Measurements from ENCODE around the gene PPIF.

The PPIF gene

GRCh38 chr10:79318369-79318768, 28.9 kb upstream of the PPIF start:
- TF ChIP-seq REST (IDR thresholded peaks at IDR 0.05; ENCODE audit: insufficient read depth in 1 of 2, low read depth in 2 of 2, low read length in 2 of 2) (no peak), POLR2AphosphoS5 (IDR thresholded peaks at IDR 0.05; ENCODE audit: low read depth, low read length) (no peak), TAF1 (IDR thresholded peaks at IDR 0.05; ENCODE audit: borderline replicate concordance, insufficient read depth, low read length) (no peak), SIN3A (IDR thresholded peaks at IDR 0.05; ENCODE audit: borderline replicate concordance, insufficient read depth, low read length) (no peak), FOXP2 (optimal IDR thresholded peaks at IDR 0.05; ENCODE audit: borderline replicate concordance, extremely low read depth, extremely low read length, insufficient read depth) (no peak)

GRCh38 chr10:79319115-79319771, 28.0 kb upstream of the PPIF start:
- TF ChIP-seq TAF1 (IDR thresholded peaks at IDR 0.05; ENCODE audit: borderline replicate concordance, insufficient read depth, low read length) (no peak), POLR2AphosphoS5 (IDR thresholded peaks at IDR 0.05; ENCODE audit: low read depth, low read length) (no peak), REST (IDR thresholded peaks at IDR 0.05; ENCODE audit: insufficient read depth in 1 of 2, low read depth in 2 of 2, low read length in 2 of 2) (no peak), SIN3A (IDR thresholded peaks at IDR 0.05; ENCODE audit: borderline replicate concordance, insufficient read depth, low read length) (no peak), FOXP2 (optimal IDR thresholded peaks at IDR 0.05; ENCODE audit: borderline replicate concordance, extremely low read depth, extremely low read length, insufficient read depth) (no peak)

- TF ChIP-seq SIN3A (IDR thresholded peaks at IDR 0.05; ENCODE audit: borderline replicate concordance, insufficient read depth, low read length) (no peak), POLR2AphosphoS5 (IDR thresholded peaks at IDR 0.05; ENCODE audit: low read depth, low read length) (no peak)
These were observed 27.0 kb upstream of the PPIF start for GRCh38 chr10:79320316-79320715.

- TF ChIP-seq REST (IDR thresholded peaks at IDR 0.05; ENCODE audit: insufficient read depth in 1 of 2, low read depth in 2 of 2, low read length in 2 of 2) = no peak
- no peak for TF ChIP-seq TAF1 (IDR thresholded peaks at IDR 0.05; ENCODE audit: borderline replicate concordance, insufficient read depth, low read length)
- TF ChIP-seq SIN3A (IDR thresholded peaks at IDR 0.05; ENCODE audit: borderline replicate concordance, insufficient read depth, low read length) = no peak
- TF ChIP-seq POLR2AphosphoS5 (IDR thresholded peaks at IDR 0.05; ENCODE audit: low read depth, low read length) = no peak
- TF ChIP-seq FOXP2 (optimal IDR thresholded peaks at IDR 0.05; ENCODE audit: borderline replicate concordance, extremely low read depth, extremely low read length, insufficient read depth) = no peak
These were observed 26.3 kb upstream of the PPIF start for GRCh38 chr10:79320820-79321493.

GRCh38 chr10:79321494-79321882, 25.8 kb upstream of the PPIF start:
- TF ChIP-seq TAF1 (IDR thresholded peaks at IDR 0.05; ENCODE audit: borderline replicate concordance, insufficient read depth, low read length) (no peak), POLR2AphosphoS5 (IDR thresholded peaks at IDR 0.05; ENCODE audit: low read depth, low read length) (no peak), FOXP2 (optimal IDR thresholded peaks at IDR 0.05; ENCODE audit: borderline replicate concordance, extremely low read depth, extremely low read length, insufficient read depth) (no peak), SIN3A (IDR thresholded peaks at IDR 0.05; ENCODE audit: borderline replicate concordance, insufficient read depth, low read length) (no peak)

GRCh38 chr10:79321951-79322350, 25.3 kb upstream of the PPIF start:
- no peak for TF ChIP-seq REST (IDR thresholded peaks at IDR 0.05; ENCODE audit: insufficient read depth in 1 of 2, low read depth in 2 of 2, low read length in 2 of 2)
- TF ChIP-seq TAF1 (IDR thresholded peaks at IDR 0.05; ENCODE audit: borderline replicate concordance, insufficient read depth, low read length) = no peak
- no peak for TF ChIP-seq SIN3A (IDR thresholded peaks at IDR 0.05; ENCODE audit: borderline replicate concordance, insufficient read depth, low read length)
- TF ChIP-seq FOXP2 (optimal IDR thresholded peaks at IDR 0.05; ENCODE audit: borderline replicate concordance, extremely low read depth, extremely low read length, insufficient read depth) = no peak
- TF ChIP-seq POLR2AphosphoS5 (IDR thresholded peaks at IDR 0.05; ENCODE audit: low read depth, low read length) = no peak
